Cardiac muscle cell (in vitro differentiated cells and primary cell): ENCODE measurements around the gene PPARA. TPM values are rescaled to one million over a fixed set of nuclear protein-coding genes. Genes with fewer than 3 reads are reported as not detected.

ENCODE experiments used
- DNase-seq, 2 donors: peaks; one replicate each; pipeline versions ENCODE4 v3.0.0 to v3.0.0-alpha.2; 2010 to 2017; ENCODE audit warnings: low read depth in 1 of 2, low spot score in 1 of 2
- H3K27ac ChIP-seq: fragments of 200-600 bp; sonication (generic); 2 replicates; pipeline ENCODE4 v1.5.1; 2016
- H3K27me3 ChIP-seq: fragments of 200-600 bp; sonication (generic); 2 replicates; pipeline ENCODE4 v1.6.0; 2016; ENCODE audit warnings: control low read depth
- H3K36me3 ChIP-seq: fragments of 200-600 bp; sonication (generic); 2 replicates; pipeline ENCODE4 v1.5.1; 2016; ENCODE audit warnings: control low read depth
- H3K4me1 ChIP-seq: fragments of 200-600 bp; sonication (generic); 2 replicates; pipeline ENCODE4 v1.8.1; 2017; ENCODE audit warnings: low read depth, mild to moderate bottlenecking, mixed run types
- H3K4me3 ChIP-seq: fragments of 200-600 bp; sonication (generic); 2 replicates; pipeline ENCODE4 v1.5.1; 2016; ENCODE audit warnings: mild to moderate bottlenecking
- H3K9me3 ChIP-seq: fragments of 200-600 bp; sonication (generic); 2 replicates; pipeline ENCODE4 v1.5.1; 2017; ENCODE audit warnings: low read depth, mild to moderate bottlenecking, control low read depth
- polyA plus RNA-seq: library from polyadenylated mRNA; unstranded; fragments of >200 nt; fragmentation: Nextera tagmentation; extraction: Ambion mirVana; gene quantifications from 2 replicates; pipeline ENCODE4 v1.2.1, GENCODE V29; 2016
- total RNA-seq: library from RNA; depleted of rRNA; stranded (reverse); fragments of >200 nt; gene quantifications from 2 replicates; pipeline ENCODE4 v1.2.3, GENCODE V29; 2016
- TF ChIP-seq, protein P1 (sequence below): IDR thresholded peaks from 2 replicates; pipeline ENCODE4 v1.5.1; 2012; ENCODE audit warnings: low read depth, mild to moderate bottlenecking, low read length

Gene PPARA
- total and polyA plus RNA-seq, 2 experiments from 2014 or later, result 11.8 to 25.1 TPM

DNA sequence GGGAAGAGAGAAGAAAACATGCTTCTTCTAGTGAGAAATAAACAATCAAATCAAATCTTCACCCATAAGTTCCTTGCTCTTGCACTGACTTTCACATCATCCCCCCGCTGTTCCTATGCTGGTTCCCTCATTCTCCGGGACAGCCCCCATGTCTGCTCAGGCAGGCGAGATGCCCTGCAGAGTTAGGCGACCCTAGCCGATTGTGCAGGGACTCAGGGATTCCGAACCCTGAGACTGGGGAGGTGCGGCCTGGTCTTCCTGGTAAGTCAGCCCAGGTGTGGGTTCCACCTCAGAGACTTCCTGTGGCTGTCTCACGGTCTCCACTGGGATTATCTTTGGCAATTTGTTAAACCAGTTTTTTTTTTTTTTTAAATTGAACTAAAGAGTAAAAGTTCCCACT, 124.1 kb downstream of the PPARA start:
- Histone ChIP-seq H3K27ac (no peak overlapping the region), H3K36me3 (peaks cover 29% of the 10 kb centered on the region), H3K4me1 (no peaks in the 10 kb centered on the region), H3K4me3 (no peak overlapping the region), H3K9me3 (no peaks in the 10 kb centered on the region), H3K27me3 (no peaks in the 10 kb centered on the region)
- DNase-seq, result no peak
- TF ChIP-seq, protein P1, sequence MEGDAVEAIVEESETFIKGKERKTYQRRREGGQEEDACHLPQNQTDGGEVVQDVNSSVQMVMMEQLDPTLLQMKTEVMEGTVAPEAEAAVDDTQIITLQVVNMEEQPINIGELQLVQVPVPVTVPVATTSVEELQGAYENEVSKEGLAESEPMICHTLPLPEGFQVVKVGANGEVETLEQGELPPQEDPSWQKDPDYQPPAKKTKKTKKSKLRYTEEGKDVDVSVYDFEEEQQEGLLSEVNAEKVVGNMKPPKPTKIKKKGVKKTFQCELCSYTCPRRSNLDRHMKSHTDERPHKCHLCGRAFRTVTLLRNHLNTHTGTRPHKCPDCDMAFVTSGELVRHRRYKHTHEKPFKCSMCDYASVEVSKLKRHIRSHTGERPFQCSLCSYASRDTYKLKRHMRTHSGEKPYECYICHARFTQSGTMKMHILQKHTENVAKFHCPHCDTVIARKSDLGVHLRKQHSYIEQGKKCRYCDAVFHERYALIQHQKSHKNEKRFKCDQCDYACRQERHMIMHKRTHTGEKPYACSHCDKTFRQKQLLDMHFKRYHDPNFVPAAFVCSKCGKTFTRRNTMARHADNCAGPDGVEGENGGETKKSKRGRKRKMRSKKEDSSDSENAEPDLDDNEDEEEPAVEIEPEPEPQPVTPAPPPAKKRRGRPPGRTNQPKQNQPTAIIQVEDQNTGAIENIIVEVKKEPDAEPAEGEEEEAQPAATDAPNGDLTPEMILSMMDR, result no peak

DNA sequence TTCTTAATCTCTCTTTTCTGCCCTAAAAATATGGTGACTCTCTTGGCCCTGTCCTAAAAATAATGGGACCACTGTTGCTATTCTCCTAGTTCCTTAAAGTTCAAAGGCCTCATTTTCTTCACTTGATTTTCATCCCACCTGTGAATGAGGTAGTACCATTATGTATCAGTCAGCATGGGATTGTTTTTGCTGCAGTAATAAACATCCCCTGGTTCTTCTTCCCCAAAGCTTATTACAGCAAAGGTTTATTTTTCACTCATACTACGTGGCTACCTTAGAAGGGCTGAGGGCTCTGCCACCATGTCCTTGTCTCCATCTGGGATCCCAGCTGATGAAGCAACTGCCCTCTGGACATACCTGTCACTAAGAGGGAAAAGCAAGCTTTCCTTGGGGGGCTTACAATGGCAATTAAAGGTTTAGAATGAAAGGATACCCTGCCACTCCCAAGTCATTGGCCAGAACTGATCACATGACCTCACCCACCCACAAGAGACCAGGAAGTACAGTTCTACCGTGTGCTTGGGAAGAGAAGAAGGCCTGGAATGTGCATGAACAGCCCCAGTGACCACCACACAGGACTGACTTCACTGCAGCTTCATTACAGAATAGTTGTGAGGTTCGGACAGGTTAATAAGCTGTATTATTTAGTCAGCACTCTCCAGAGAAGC, 125.3 kb downstream of the PPARA start:
- Histone ChIP-seq H3K27ac (no peak overlapping the region), H3K36me3 (peaks cover 29% of the 10 kb centered on the region), H3K27me3 (no peaks in the 10 kb centered on the region), H3K4me1 (no peaks in the 10 kb centered on the region), H3K9me3 (no peaks in the 10 kb centered on the region), H3K4me3 (no peak overlapping the region)
- TF ChIP-seq, protein P1, result no peak
- no peak for DNase-seq

DNA sequence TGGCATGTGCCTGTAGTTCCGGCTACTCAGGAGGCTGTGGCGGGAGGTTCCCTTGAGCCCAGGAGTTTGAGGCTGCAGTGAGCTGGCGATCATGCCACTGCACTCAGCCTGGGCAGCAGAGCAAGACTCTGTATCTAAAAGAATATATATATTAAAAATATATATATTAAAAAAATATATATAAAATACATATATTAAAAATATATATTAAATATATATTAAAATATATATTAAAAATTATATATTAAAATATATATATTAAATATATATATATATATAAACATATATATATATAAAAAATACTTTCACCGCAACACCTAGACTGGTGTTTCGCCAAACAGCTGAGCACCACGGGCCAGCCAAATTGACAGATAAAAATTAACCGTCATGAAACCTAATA, 126.2 kb downstream of the PPARA start:
- no peaks in the 10 kb centered on the region for H3K4me1 ChIP-seq
- DNase-seq, result no peak
- H3K36me3 ChIP-seq, result peaks cover 29% of the 10 kb centered on the region
- TF ChIP-seq, protein P1, result no peak
- no peaks in the 10 kb centered on the region for H3K9me3 ChIP-seq
- no peaks in the 10 kb centered on the region for H3K27me3 ChIP-seq
- H3K4me3 ChIP-seq, result no peak overlapping the region
- no peak overlapping the region for H3K27ac ChIP-seq

DNA sequence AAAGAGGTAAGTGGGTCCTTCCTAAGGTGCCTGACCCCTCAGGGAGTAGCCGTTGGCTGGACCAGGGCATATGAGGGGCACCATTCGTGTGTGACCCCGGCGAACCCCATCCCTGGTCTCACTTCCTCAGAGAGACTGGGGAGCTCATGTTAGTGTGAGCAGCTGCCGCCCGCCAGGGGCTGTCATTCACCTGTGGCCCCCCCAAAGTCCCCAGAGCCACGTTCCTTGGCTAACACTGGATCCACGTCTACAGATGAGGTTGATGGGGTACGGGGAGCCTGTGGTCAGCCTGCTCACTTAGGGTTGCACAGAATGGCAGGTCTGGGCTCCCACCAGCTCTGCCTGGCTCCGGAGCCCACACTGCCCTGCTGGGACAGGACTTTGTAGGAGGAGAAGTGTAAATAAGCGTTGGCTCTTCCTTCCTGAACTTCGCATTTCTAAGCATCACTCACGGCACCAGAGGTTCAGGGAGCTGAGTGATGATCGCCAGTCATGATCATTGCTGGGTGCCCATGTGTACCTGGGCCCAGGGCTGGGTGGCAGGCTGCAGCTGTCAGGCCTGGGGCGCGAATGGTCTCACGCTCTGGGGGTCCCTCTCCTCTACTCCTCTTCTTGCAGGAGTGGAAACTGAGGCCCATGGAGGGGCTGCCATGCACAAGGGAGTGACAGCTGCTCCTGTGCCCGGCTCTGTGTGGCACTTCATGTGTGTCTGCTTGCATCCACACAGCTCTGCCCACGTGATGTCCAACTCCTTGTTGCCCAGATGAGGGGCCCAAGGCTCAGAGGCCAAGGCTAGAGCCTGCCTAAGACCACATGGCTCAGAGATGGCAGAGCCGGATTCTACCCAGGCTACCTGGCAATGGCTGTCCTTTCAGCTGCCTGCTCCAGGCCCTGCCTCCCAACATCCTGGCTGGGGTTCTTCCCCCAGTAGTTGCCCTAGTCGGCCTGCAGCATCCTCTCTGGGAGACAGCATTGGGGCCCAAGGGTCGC, 128.6 kb downstream of the PPARA start:
- H3K9me3 ChIP-seq, result no peaks in the 10 kb centered on the region
- H3K4me1 ChIP-seq, result no peaks in the 10 kb centered on the region
- no peak overlapping the region for H3K27ac ChIP-seq
- TF ChIP-seq, protein P1, result no peak
- no peaks in the 10 kb centered on the region for H3K27me3 ChIP-seq
- DNase-seq, result no peak
- H3K36me3 ChIP-seq, result peaks cover 27% of the 10 kb centered on the region
- no peak overlapping the region for H3K4me3 ChIP-seq

DNA sequence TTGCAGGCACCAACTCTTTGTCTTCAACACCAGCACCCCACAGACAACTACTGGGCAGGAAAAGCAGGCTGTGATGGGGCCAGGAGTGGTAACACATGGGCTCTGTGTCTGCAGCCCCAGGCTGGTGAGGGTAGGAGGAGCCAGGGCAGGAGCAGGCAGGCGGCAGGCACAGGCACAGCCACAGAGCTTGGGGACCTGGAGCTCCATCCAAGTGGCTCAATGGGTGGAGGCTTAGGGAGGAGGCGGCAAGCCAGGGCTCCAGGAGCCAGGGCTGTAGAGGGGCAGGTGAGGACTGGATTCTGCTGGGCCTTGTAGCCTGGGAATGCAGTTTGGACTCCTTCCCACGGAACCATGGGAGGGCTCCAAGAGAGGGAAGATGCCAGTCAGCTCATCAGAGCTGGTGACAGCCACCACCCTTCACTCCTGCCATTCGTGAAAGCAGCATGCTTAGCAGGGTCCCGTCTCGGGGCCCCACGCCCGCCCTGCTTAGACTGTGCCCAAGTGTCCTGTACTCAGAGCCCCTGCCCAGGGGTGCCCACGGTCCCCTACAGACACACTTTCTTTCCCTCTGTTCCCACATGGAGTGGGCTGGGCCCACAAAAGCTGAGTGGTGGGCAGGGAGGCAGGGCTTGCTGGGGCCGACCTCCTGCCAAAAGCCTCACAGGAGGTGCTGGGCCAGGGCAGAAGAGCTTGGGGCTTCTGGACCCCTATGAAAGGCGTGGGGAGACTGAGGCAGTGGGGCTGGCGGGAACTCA, 129.9 kb downstream of the PPARA start:
- Histone ChIP-seq H3K27ac (no peak overlapping the region), H3K9me3 (no peaks in the 10 kb centered on the region), H3K4me1 (no peaks in the 10 kb centered on the region), H3K27me3 (no peaks in the 10 kb centered on the region), H3K36me3 (peaks cover 31% of the 10 kb centered on the region), H3K4me3 (no peak overlapping the region)
- TF ChIP-seq, protein P1, result no peak
- DNase-seq, result no peak
